Panc1 (cell line): ENCODE results near the gene ZNF816. TPM values are rescaled to one million over a fixed set of nuclear protein-coding genes. Genes with fewer than 3 reads are reported as not detected.

ENCODE experiments used
- ATAC-seq: fragments of 200-7000 bp; cut with Tn5 transposase; 2 replicates; pipeline ENCODE4 v1.9.1; 2020; ENCODE audit warnings: mild to moderate bottlenecking, moderate library complexity
- BruUV-seq: library from RNA; stranded (reverse); fragments of 400-500 nt; replicated peaks from 2 replicates; lab custom pipeline; 2021; lab: Mats Ljungman, UMichigan
- CTCF ChIA-PET: fragments of 300-600 bp; sonication (Branson Sonifier 250); formaldehyde crosslinking; loops from one replicate; lab custom pipeline; 2022; ENCODE audit warnings: antibody characterized with exemption; lab: Charles Lee
- POLR2A ChIA-PET: fragments of 300-600 bp; sonication (Branson Sonifier 250); formaldehyde crosslinking; loops from one replicate; lab custom pipeline; 2022; ENCODE audit warnings: antibody characterized with exemption; lab: Charles Lee
- DNase-seq: peaks from one replicate; pipeline ENCODE4 v3.0.0-alpha.2; 2010; ENCODE audit warnings: low read depth, low spot score
- H3K27ac ChIP-seq: 2 replicates; pipeline ENCODE4 v1.5.1; 2011; ENCODE audit warnings: mild to moderate bottlenecking, low read length, inconsistent platforms
- H3K27me3 ChIP-seq: fragments of 200-500 bp; sonication (Bioruptor generic); 2 replicates; pipeline ENCODE4 v1.6.0; 2014; ENCODE audit warnings: low read length, inconsistent platforms; ENCODE audit not compliant: control insufficient read depth, insufficient read depth
- H3K36me3 ChIP-seq: fragments of 200-500 bp; sonication (Bioruptor generic); 2 replicates; pipeline ENCODE4 v1.5.1; 2014; ENCODE audit warnings: inconsistent platforms, mild to moderate bottlenecking, low read length, moderate library complexity; ENCODE audit not compliant: control insufficient read depth, insufficient read depth
- H3K4me1 ChIP-seq: 2 replicates; pipeline ENCODE4 v1.5.1; 2011; ENCODE audit warnings: inconsistent platforms, mild to moderate bottlenecking, low read length, moderate library complexity; ENCODE audit not compliant: control insufficient read depth, insufficient read depth
- H3K4me3 ChIP-seq, 2 experiments: 2 replicates each; pipeline ENCODE4 v1.5.1; 2011 to 2012; ENCODE audit warnings: low read depth in 2 of 2, low read length in 2 of 2, mild to moderate bottlenecking in 2 of 2, inconsistent platforms in 1 of 2, moderate library complexity in 1 of 2
- H3K9me3 ChIP-seq: fragments of 200-500 bp; sonication (Bioruptor generic); 2 replicates; pipeline ENCODE4 v1.5.1; 2014; ENCODE audit warnings: low read depth, mild to moderate bottlenecking, inconsistent platforms, low read length, moderate library complexity; ENCODE audit not compliant: control insufficient read depth, insufficient read depth
- CTCF ChIP-seq: fragments of 450-650 bp; IDR thresholded peaks from 2 replicates; pipeline ENCODE4 v1.5.1; 2017; ENCODE audit warnings: mild to moderate bottlenecking
- POLR2AphosphoS5 ChIP-seq: IDR thresholded peaks from 2 replicates; pipeline ENCODE4 v1.6.1; 2012; ENCODE audit warnings: mild to moderate bottlenecking, low read depth, low read length, moderate library complexity
- REST ChIP-seq, 2 experiments: IDR thresholded peaks; 2 replicates each; pipeline ENCODE4 v1.6.1; 2011 to 2012; ENCODE audit warnings: low read depth in 2 of 2, control low read depth in 1 of 2, low read length in 1 of 2, mild to moderate bottlenecking in 1 of 2, moderate library complexity in 1 of 2; ENCODE audit not compliant: insufficient read depth in 1 of 2
- SIN3A ChIP-seq: IDR thresholded peaks from 2 replicates; pipeline ENCODE4 v1.6.1; 2012; ENCODE audit warnings: low read depth, mild to moderate bottlenecking, low read length, moderate library complexity, borderline replicate concordance; ENCODE audit not compliant: insufficient read depth
- TCF7L2 ChIP-seq: IDR thresholded peaks from 2 replicates; pipeline ENCODE4 v1.6.1; 2011; ENCODE audit warnings: mild to moderate bottlenecking, low read depth, low read length, inconsistent platforms
- in situ Hi-C: cut with HindIII; loops from 2 replicates; pipeline ENCODE4 v1.10.0; 2016; ENCODE audit warnings: low sequenced_read_pairs, low pct_unique_long_range_greater_than_20kb
- intact Hi-C: fragments of 100-400 bp; cut with micrococcal nuclease; formaldehyde crosslinking; loops from one replicate; pipeline ENCODE4 v1.10.0; 2022; ENCODE audit not compliant: unreplicated experiment
- total RNA-seq: library from RNA; stranded (reverse); gene quantifications from one replicate; pipeline ENCODE4 v1.2.1, GENCODE V29; 2021; ENCODE audit not compliant: unreplicated experiment

ZNF816 gene
- total RNA-seq, 1 experiment from 2014 or later: 7.1 TPM

GRCh38 chr19:53007606-53008005, 44.9 kb upstream of the ZNF816 start:
- no TSS peak for BruUV-seq
- CTCF ChIA-PET: no interaction called here
- in situ Hi-C loops (no loop called here), intact Hi-C loops (no loop called here)
- DNase-seq (no peak), ATAC-seq (no peak; the same call in 1 of the 2 replicates)
- Histone ChIP-seq H3K4me3 (no peak overlapping the region), H3K27ac (no peak overlapping the region), H3K27me3 (no peaks in the 10 kb centered on the region), H3K4me1 (no peaks in the 10 kb centered on the region), H3K9me3 (no peaks in the 10 kb centered on the region), H3K36me3 (no peaks in the 10 kb centered on the region)
- POLR2A ChIA-PET: interaction anchor here (1.1 kb wide), 1 partner anchor 14 kb away, joined by 3 read pairs; no protein-coding TSS in a partner anchor
- TF ChIP-seq CTCF: no peak
- no peak for TF ChIP-seq TCF7L2
- no peak for TF ChIP-seq SIN3A

GRCh38 chr19:53007200-53007599, 44.5 kb upstream of the ZNF816 start:
- Histone ChIP-seq H3K27me3 (no peaks in the 10 kb centered on the region), H3K36me3 (no peaks in the 10 kb centered on the region), H3K9me3 (no peaks in the 10 kb centered on the region), H3K4me1 (no peaks in the 10 kb centered on the region), H3K4me3 (no peak overlapping the region), H3K27ac (no peak overlapping the region)
- POLR2A ChIA-PET: interaction anchor here (1.1 kb wide), 1 partner anchor 13 kb away, joined by 3 read pairs; no protein-coding TSS in a partner anchor
- DNase-seq (no peak), ATAC-seq (no peak)
- in situ Hi-C loops: no loop called here
- CTCF ChIA-PET: no interaction called here
- TF ChIP-seq POLR2AphosphoS5: no peak
- intact Hi-C loops: no loop called here
- BruUV-seq: no TSS peak

GRCh38 chr19:53004242-53004641, 41.6 kb upstream of the ZNF816 start:
- ATAC-seq (no peak), DNase-seq (no peak)
- Histone ChIP-seq H3K36me3 (no peaks in the 10 kb centered on the region), H3K27ac (no peak overlapping the region), H3K4me1 (no peaks in the 10 kb centered on the region), H3K4me3 (no peak overlapping the region), H3K27me3 (no peaks in the 10 kb centered on the region), H3K9me3 (no peaks in the 10 kb centered on the region)
- intact Hi-C loops: no loop called here
- TF ChIP-seq TCF7L2 (no peak), REST (IDR thresholded peaks at IDR 0.05; ENCODE audit: insufficient read depth in 1 of 2, low read depth in 2 of 2, low read length in 1 of 2) (no peak), CTCF (no peak), SIN3A (no peak), POLR2AphosphoS5 (no peak)
- POLR2A ChIA-PET: no interaction called here
- CTCF ChIA-PET: no interaction called here
- no TSS peak for BruUV-seq
- in situ Hi-C loops: no loop called here
